HG02763 (cell line): ENCODE data around the gene SMC1B.

Source experiments
- ATAC-seq: cut with Tn5 transposase; IDR thresholded peaks from one replicate; pipeline ENCODE4 v1.9.1; 2021; ENCODE audit warnings: mild to moderate bottlenecking, moderate library complexity; ENCODE audit not compliant: unreplicated experiment

Gene SMC1B

DNA sequence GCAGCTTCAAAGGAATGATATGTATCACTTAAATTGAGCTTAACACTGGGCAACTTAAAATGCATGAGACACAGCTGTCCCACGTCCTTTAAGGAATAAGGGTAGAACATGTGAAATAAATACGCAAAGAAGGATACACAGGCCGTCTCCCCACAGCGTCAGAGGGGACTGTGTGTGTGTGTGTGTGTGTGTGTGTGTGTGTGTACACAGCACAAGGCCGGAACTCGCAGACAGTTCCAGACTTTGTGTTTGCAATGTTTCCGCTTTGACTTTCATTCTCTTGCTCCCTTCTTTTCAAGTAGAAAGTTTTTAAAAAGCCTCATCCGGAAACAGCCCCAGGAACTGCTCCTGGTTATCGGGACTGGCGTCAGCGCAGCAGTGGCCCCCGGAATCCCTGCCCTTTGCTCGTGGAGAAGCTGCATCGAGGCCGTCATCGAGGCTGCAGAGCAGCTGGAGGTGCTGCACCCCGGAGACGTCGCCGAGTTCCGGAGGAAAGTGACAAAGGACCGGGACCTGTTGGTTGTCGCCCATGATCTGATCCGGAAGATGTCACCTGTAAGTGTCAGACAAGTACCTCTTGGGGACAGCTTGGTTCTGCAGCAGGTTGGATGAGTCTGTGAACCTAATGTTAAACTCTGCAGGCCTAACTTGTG is 90.4 kb downstream of the SMC1B start:
- ATAC-seq = no peak

GRCh38 chr22:45321827-45322226 is 91.6 kb downstream of the SMC1B start:
- no peak for ATAC-seq

DNA sequence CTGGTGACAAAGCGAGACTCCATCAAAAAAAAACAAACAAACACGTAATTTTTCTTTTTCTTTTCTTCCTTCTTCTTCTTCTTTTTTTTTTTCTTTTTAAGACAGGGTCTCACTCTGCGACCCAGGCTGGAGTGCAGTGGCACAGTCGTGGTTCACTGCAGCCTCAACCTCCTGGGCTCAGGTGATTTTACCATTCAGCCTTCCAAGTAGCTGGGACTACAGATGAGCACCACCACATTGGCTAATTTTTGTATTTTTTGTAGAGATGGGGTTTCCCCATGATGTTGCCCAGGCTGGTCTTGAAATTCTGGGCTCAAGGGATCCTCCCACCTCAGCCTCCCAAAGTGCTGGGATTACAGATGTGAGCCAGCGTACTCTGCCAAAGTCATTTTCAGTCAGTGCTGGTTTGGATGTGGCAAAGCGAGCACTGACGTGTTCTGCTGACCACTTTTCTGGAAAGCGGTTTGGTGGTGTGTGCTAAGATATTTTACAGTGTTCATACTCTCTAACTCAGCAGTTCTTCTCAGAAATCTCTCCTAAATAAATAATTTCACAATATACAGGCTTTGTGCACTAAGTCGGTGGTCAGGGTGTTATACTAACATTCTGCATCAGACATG is 92.9 kb downstream of the SMC1B start:
- no peak for ATAC-seq

DNA sequence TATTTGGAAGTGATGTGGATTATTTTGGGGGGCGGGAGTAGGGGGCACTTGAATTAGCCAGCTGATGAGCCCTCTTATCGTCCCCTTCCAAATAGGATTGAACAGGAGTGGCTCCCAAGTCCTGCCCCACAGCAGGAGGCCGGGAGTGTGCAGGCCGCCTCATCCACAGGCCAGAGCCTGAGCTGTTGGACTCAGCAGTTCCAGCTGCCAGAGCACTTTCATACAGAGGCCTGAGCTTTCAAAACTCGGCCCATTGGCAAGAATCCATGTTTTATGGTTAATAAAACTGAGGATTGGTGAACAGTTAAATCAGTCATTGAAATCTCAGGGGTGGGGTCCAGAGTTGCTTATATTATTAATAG is 94.1 kb downstream of the SMC1B start:
- ATAC-seq = no peak

DNA sequence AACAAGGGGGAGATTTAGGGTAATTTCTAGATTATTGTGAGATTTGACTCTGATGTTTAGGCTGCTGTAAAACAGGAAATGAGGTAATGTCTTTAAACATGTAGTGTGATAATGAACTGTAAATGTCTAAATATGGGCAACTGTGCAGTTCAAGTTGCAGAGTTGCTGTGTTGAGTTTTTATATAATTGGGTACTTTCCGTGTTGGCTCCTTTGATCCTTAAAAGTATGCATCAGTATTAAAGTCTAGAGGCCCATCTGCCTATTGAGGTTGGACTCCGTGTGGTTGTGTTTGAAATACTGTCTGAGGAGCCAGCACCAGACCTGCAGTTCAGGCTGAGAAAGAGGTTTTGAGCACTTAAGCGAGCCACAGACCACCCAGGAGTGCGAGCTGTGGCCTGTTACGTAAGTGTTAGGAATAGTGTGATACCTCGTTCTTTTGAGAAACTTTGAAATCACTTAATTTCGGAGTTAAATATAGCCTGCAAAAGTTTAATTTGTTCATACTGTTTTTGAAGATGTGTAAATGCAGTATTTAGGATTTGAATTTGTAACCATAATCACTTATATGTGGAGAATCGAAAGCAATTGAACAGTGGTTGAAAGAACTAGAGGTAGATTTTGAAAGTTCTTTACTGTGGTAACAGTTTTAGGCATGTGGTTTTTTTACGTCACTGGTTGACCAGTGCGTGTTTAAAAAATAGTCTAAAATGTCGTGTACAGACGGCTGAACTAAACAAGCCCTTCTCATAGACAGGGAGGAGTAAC is 94.7 kb downstream of the SMC1B start:
- no peak for ATAC-seq

DNA sequence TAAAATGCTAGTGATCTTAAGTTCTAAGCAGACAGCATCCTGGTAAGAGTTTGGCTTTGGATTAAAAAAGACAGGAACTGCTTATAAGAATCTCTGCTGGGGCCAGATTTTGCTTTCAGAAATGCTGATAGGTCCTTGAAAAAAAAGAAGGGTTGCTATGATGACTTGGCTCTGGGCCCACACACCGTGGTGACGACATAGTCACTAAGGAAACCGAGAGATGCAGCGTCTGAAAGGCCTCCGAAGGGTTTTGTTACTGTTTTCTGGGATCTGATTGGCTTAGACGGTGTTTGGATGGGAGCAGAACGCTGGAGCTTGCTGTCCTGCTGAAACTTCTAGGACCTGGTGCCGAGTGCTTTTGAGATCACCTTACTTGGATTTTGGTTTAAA is 95.2 kb downstream of the SMC1B start:
- no peak for ATAC-seq

DNA sequence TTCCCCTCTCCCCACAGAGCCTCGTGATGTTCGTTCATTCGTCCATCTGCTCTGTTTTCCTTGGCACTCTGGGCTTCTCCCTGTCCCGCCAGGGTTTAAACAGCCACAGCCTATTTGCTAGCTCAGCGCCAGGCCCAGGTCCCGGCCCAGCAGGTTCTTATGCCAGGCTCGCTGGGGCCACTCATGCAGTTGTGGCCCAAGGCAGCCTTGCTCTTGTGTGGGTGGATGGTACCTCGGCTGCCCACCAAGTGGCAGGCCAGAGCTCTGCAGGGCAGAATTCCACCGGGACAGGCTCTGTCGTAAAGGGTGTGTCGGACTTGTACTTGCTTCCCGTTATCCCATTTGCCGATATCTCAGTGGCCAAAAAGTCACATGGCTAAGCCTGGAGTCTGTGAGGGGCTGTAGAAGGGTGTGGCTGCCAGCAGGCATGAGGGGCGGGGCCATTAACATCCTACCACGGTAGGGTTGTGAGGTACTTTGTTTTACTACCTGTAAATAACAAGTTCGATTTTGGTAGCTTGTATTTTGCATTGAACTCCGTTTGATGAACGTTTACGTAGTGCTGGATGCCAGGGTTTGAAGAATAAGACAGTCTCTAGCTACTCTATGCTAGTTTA is 95.7 kb downstream of the SMC1B start:
- ATAC-seq = no peak

DNA sequence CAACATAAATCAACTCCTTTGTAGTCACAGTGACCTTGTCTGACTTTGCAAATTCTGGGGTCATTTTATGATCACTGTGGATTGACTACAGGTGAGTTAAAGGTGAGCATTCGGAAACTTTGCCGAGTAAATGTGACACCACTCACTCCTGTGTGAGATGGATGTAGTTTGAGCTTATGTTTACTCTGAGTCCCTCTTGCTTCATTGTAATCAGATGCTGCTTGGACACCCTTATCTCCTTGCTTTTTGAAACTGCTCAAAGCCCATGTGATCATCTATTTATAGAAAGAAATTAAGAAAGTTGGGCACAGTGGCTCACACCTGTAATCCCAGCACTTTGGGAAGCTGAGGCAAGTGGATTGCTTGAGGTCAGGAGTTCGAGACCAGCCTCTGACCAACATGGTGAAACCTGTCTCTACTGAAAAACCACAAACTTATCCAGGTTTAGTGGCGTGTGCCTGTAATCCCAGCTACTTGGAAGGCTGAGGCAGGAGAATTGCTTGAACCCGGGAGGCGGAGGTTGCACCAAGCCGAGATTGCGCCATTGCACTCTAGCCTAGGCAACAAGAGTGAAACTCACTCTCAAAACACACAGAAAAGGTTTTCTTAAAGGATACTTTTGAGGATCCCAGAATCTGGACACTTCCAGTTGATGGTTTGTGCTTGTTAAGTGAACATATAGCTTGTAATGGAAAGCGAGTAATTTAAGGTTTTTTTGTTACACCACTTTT is 96.4 kb downstream of the SMC1B start:
- no peak for ATAC-seq

DNA sequence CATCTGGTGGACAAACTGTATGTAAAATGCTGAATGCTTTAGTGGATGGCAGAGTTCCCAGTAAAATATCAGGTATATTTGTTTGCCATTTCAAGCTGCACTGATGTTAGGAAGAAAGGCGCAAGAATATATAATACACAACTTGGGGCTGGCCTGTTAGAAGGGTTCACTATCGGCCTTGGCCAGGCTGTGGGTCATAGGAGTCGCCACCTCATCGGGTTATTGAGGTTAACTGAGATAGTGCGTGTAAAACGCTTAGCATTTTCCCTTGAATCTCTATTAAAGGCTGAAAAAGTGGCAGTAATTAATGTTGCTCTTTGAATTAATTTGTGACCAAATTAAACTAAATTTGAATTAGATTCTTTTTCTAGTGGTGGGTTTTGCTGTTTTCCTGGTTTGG is 98.6 kb downstream of the SMC1B start:
- ATAC-seq = no peak

DNA sequence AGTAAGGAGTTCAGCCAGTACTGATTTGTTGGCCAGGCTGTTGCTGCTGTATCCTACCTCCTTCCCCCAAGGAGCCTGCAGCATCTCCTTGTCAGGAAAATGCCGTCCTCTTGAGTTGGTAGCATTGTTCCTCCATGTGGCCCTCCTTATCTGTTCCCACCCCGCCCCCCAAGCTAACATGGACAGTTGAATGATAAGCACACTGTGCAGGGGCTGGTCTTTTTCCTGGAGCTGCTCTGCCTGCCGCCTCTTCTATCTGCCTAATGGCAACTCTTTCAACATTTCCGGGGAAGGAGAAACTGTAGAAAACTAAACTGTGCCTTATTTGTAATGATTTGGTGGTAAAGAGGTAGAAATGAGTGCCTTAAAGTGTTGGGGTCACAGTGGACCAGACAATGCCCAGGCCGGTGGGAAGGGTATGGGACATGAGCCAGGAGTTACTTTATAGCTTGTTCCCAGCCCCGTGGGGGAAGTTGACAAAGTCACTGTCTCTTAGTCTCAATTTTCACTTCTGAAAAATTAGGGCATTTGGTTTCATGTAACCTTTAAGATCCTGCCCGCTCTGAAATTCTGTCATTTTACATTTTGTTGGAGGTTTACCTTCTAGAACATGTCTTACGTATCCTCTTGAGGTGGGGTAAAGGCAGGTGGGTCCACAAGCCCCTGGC is 99.2 kb downstream of the SMC1B start:
- no peak for ATAC-seq

DNA sequence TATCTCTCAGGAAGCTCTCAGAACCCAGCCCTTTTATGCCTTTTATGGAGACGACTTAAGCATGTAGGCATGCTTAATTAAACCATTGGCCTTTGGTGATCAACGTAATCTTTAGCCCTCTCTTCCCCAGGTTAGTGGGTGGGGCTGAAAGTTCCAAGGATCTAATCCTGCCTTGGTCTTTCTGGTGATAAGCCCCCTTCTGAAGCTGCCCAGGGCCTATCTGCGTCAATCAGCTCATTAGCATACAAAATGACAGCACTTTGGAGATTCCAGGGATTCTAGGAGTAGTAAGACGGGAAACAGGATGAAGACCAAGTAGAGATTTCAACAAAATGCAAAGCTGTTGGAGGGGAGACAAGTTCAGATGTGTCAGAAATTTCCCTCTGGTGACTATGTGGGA is 100.5 kb downstream of the SMC1B start:
- ATAC-seq = no peak

GRCh38 chr22:45312415-45312814 is 101.0 kb downstream of the SMC1B start:
- no peak for ATAC-seq

- ATAC-seq = no peak
Measured at GRCh38 chr22:45310977-45311531, 102.3 kb downstream of the SMC1B start.

DNA sequence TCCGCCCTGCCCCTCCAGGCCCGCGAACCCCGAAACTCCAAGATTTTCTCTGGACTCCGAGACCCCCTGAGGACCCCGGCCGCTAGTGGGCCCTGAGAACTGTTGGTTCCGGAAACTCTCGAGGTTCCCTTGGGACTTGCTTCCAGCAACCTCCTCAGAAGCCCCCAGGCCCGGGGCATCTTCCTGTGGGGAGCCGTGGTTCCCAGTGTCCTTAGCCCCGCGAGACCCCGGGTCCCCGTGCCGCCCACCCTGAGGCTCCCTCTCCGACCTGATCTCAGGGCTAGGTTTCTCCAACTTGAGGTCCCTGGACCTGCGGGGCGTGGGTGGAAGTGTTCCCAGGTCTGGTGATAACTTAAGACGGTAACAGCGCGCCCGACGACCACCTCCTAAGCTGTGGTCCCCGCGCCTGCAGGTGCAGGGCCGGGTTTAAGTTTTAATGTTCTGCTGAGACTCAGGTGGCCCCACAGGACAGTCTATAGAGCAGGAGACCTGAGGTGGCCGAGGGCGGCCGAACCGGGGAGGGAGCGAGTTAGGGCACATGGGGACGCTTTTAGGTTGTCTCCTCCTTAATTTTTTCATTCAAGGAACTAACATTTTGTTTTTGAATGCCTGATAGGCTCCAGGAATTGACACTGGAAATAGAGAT is 102.9 kb downstream of the SMC1B start:
- no peak for ATAC-seq

GRCh38 chr22:45309422-45310227 is 103.8 kb downstream of the SMC1B start, which contains the start of gene FAM118A:
Gene FAM118A, plus strand, starts transcription at chr22:45309934. Its CDS starts 12,446 bp downstream, at chr22:45322380.
- ATAC-seq = peak; percentile 79

- no peak for ATAC-seq
Measured at GRCh38 chr22:45308957-45309421, 104.4 kb downstream of the SMC1B start.

DNA sequence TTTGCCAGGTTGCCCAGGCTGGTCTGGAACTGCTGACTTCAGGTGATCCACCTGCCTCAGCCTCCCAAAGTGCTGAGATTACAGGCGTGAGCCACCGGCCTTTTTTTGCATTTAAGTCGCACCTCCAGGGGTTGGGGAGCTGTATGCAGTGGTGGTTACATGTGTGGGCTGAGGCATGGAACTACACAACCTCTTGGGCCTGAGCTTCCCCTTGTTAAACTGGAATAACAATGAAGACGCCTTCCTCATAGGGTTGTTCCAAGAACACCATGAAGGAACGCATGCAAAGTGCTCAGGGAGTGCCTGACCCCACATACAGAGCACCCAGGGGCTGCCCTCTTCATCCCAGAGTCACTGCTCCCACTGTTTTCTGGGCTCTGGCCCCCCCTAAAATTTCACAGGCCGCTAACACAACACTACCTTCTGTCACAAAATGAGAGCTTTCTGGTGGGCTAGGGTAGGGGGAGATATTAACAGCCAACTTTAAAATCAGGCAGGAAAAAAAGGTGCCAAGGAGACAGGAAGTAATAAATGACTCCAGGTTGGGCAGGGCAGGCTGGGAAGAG is 104.9 kb downstream of the SMC1B start:
- ATAC-seq = no peak

DNA sequence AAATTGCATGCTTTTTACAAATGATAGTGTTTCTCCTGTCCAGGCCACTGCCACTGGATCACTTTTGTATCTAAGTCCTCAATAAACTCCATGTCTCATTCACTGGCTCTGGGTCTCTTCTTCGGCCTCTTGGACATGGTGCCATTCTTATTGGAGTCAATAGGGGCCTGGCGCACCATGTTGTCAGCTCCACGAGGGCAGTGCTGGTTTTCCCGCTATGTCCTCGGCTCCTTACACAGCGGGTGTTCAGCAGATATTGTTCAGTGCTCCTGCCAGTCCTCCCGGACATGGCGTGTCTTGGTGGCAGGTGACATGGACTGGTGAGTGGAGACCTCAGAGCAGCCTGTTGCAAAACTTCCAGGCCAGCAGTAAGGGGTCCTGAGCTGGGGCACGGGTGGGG is 107.3 kb downstream of the SMC1B start:
- no peak for ATAC-seq
